ENCODE results near the gene GREB1.

GRCh38 chr2:11679016-11679415, 145.2 kb downstream of the GREB1 start:
- TF ChIP-seq HDGF (IDR thresholded peaks at IDR 0.05; ENCODE audit: borderline replicate concordance) (no peak), ELF4 (IDR thresholded peaks at IDR 0.05) (no peak), SP1 (IDR thresholded peaks at IDR 0.05) (no peak), FOXA1 (IDR thresholded peaks at IDR 0.05) (no peak), PKNOX1 (IDR thresholded peaks at IDR 0.05) (no peak)

All from HEK293T (cell line).